IMR-90 (cell line): ENCODE results near the gene CDC42EP2. TPM values are rescaled to one million over a fixed set of nuclear protein-coding genes. Genes with fewer than 3 reads are reported as not detected.

Experiments used
- ATAC-seq: fragments of 200-7000 bp; cut with Tn5 transposase; 2 replicates; pipeline ENCODE4 v1.9.1; 2020; ENCODE audit warnings: low read depth, mild to moderate bottlenecking, moderate library complexity
- BruUV-seq: library from RNA; stranded (reverse); fragments of 400-500 nt; replicated peaks from 2 replicates; lab custom pipeline; 2021; lab: Mats Ljungman, UMichigan
- CTCF ChIA-PET: fragments of 300-600 bp; formaldehyde crosslinking; extraction: SDS; loops from one replicate; lab custom pipeline; 2021; ENCODE audit warnings: antibody characterized with exemption; lab: Yijun Ruan, JAX
- POLR2A ChIA-PET: fragments of 300-600 bp; sonication (Branson Sonifier 250); formaldehyde crosslinking; loops from one replicate; lab custom pipeline; 2022; ENCODE audit warnings: antibody characterized with exemption; ENCODE audit not compliant: unreplicated experiment; lab: Charles Lee
- DNase-seq: peaks from one replicate; pipeline ENCODE4 v3.0.0; 2013
- H2AFZ ChIP-seq: replicated peaks from 2 replicates; pipeline ENCODE3; 2013; ENCODE audit warnings: low read length, mild to moderate bottlenecking; ENCODE audit not compliant: poor library complexity
- H2AK5ac ChIP-seq: 2 replicates; pipeline ENCODE4 v1.6.1; 2013; ENCODE audit warnings: low read depth, low read length, inconsistent platforms
- H2AK9ac ChIP-seq: replicated peaks from 2 replicates; pipeline ENCODE3; 2013; ENCODE audit warnings: mild to moderate bottlenecking, low read depth, low read length, moderate library complexity; ENCODE audit not compliant: poor library complexity
- H2BK120ac ChIP-seq: 2 replicates; pipeline ENCODE4 v1.6.1; 2013; ENCODE audit warnings: low read depth, low read length, inconsistent platforms
- H2BK15ac ChIP-seq: 3 replicates; pipeline ENCODE4 v1.6.1; 2013; ENCODE audit warnings: low read depth, low read length, inconsistent platforms
- H2BK20ac ChIP-seq: 2 replicates; pipeline ENCODE4 v1.6.1; 2013; ENCODE audit warnings: low read depth, mild to moderate bottlenecking, inconsistent platforms, low read length, moderate library complexity
- H2BK5ac ChIP-seq: 2 replicates; pipeline ENCODE4 v1.6.1; 2013; ENCODE audit warnings: mild to moderate bottlenecking, low read depth, low read length, inconsistent platforms; ENCODE audit not compliant: poor library complexity, severe bottlenecking
- H3K14ac ChIP-seq: replicated peaks from 2 replicates; pipeline ENCODE4 v1.6.1; 2013; ENCODE audit warnings: low read depth, low read length, inconsistent platforms
- H3K18ac ChIP-seq: 2 replicates; pipeline ENCODE4 v1.6.1; 2013; ENCODE audit warnings: low read depth, low read length, control low read depth
- H3K23ac ChIP-seq: 2 replicates; pipeline ENCODE4 v1.6.1; 2013; ENCODE audit warnings: low read depth, low read length, inconsistent platforms
- H3K27ac ChIP-seq: 2 replicates; pipeline ENCODE4 v1.5.1; 2013; ENCODE audit warnings: mild to moderate bottlenecking, control low read depth, low read length; ENCODE audit not compliant: insufficient read depth
- H3K27me3 ChIP-seq: 2 replicates; pipeline ENCODE4 v1.6.1; 2013; ENCODE audit warnings: low read length; ENCODE audit not compliant: control insufficient read depth, insufficient read depth
- H3K36me3 ChIP-seq: 2 replicates; pipeline ENCODE4 v1.6.1; 2013; ENCODE audit warnings: low read length, mixed read lengths; ENCODE audit not compliant: control insufficient read depth, insufficient read depth
- H3K4ac ChIP-seq: 2 replicates; pipeline ENCODE4 v1.6.1; 2013; ENCODE audit warnings: low read depth, low read length, inconsistent platforms
- H3K4me1 ChIP-seq: 2 replicates; pipeline ENCODE4 v1.6.1; 2013; ENCODE audit warnings: low read length, mixed read lengths; ENCODE audit not compliant: control insufficient read depth, insufficient read depth
- H3K4me2 ChIP-seq: 2 replicates; pipeline ENCODE4 v1.6.1; 2013; ENCODE audit warnings: low read depth, mild to moderate bottlenecking, control low read depth, low read length, moderate library complexity
- H3K4me3 ChIP-seq: 2 replicates; pipeline ENCODE4 v1.5.1; 2013; ENCODE audit warnings: low read depth, mild to moderate bottlenecking, control low read depth, low read length, moderate library complexity; ENCODE audit not compliant: insufficient read depth
- H3K56ac ChIP-seq: 2 replicates; pipeline ENCODE4 v1.6.1; 2013; ENCODE audit warnings: low read length, inconsistent platforms; ENCODE audit not compliant: insufficient read depth; ENCODE audit errors: extremely low read depth
- H3K79me1 ChIP-seq, 2 experiments: 2 replicates each; pipeline ENCODE4 v1.6.1; 2013; ENCODE audit warnings: low read length in 2 of 2, inconsistent platforms in 1 of 2, low read depth in 1 of 2
- H3K9ac ChIP-seq: 2 replicates; pipeline ENCODE4 v1.6.1; 2013; ENCODE audit warnings: low read depth, low read length, control low read depth
- H3K9me1 ChIP-seq: 2 replicates; pipeline ENCODE4 v1.6.1; 2013; ENCODE audit warnings: low read length, inconsistent platforms; ENCODE audit not compliant: insufficient read depth
- H3K9me3 ChIP-seq: 2 replicates; pipeline ENCODE4 v1.6.1; 2013; ENCODE audit warnings: low read length; ENCODE audit not compliant: control insufficient read depth, insufficient read depth
- H4K20me1 ChIP-seq: 2 replicates; pipeline ENCODE4 v1.6.1; 2013; ENCODE audit warnings: low read length, inconsistent platforms; ENCODE audit not compliant: insufficient read depth
- H4K5ac ChIP-seq: 2 replicates; pipeline ENCODE4 v1.6.1; 2013; ENCODE audit warnings: mild to moderate bottlenecking, low read depth, low read length, control low read depth
- H4K8ac ChIP-seq, 2 experiments: 2 replicates each; pipeline ENCODE4 v1.6.1; 2013; ENCODE audit warnings: low read depth in 2 of 2, low read length in 2 of 2, control low read depth in 1 of 2, inconsistent platforms in 1 of 2
- H4K91ac ChIP-seq: 2 replicates; pipeline ENCODE4 v1.6.1; 2013; ENCODE audit warnings: low read depth, low read length, inconsistent platforms; ENCODE audit not compliant: insufficient read depth
- CTCF ChIP-seq: conservative IDR thresholded peaks from 2 replicates; pipeline ENCODE4 v1.5.1; 2012; ENCODE audit warnings: mild to moderate bottlenecking, low read depth, low read length, improper control_type of control experiment
- MAZ ChIP-seq: IDR thresholded peaks from 2 replicates; pipeline ENCODE4 v1.6.1; 2012; ENCODE audit warnings: low read depth, mild to moderate bottlenecking, low read length, improper control_type of control experiment, moderate library complexity, borderline replicate concordance
- RCOR1 ChIP-seq: IDR thresholded peaks from 2 replicates; pipeline ENCODE4 v1.6.1; 2012; ENCODE audit warnings: mild to moderate bottlenecking, low read length, improper control_type of control experiment; ENCODE audit not compliant: insufficient replicate concordance
- WGBS, 2 experiments: methylation state at CpG; one replicate each; pipeline versions ENCODE4 v1.1.5 to v1.1.7; 2013; ENCODE audit warnings: missing lambda C conversion rate in 2 of 2; ENCODE audit not compliant: insufficient read length in 1 of 2; ENCODE audit errors: extremely low coverage in 2 of 2; 5-methylcytosine and 5-hydroxymethylcytosine counted together
- dilution Hi-C: fragments of 300-500 bp; cut with HindIII; formaldehyde crosslinking; loops from one replicate; pipeline ENCODE4 v1.14.3; 2018; ENCODE audit warnings: low sequenced_read_pairs; ENCODE audit not compliant: unreplicated experiment
- in situ Hi-C: fragments of 300-500 bp; cut with MboI; formaldehyde crosslinking; loops from 3 replicates; pipeline ENCODE4 v1.14.3; 2019; ENCODE audit warnings: low sequenced_read_pairs, inconsistent platforms, mixed read lengths
- intact Hi-C: fragments of 100-400 bp; cut with micrococcal nuclease; formaldehyde crosslinking; loops from 2 replicates; pipeline ENCODE4 v1.10.0; 2022
- polyA plus RNA-seq, 3 experiments: library from polyadenylated mRNA; depleted of rRNA; stranded (reverse); fragments of >200 nt; gene quantifications; 2 replicates each; pipeline ENCODE4 v1.2.3, GENCODE V29; 2012; ENCODE audit warnings: low replicate concordance in 1 of 3
- total RNA-seq: library from RNA; depleted of rRNA; stranded (reverse); fragments of >200 nt; gene quantifications from 2 replicates; pipeline ENCODE4 v1.2.3, GENCODE V29; 2012

Gene CDC42EP2
- total and polyA plus RNA-seq, 2 of the 4 experiments (the other 2 are of a cell fraction): 5.2 to 27.5 TPM

DNA sequence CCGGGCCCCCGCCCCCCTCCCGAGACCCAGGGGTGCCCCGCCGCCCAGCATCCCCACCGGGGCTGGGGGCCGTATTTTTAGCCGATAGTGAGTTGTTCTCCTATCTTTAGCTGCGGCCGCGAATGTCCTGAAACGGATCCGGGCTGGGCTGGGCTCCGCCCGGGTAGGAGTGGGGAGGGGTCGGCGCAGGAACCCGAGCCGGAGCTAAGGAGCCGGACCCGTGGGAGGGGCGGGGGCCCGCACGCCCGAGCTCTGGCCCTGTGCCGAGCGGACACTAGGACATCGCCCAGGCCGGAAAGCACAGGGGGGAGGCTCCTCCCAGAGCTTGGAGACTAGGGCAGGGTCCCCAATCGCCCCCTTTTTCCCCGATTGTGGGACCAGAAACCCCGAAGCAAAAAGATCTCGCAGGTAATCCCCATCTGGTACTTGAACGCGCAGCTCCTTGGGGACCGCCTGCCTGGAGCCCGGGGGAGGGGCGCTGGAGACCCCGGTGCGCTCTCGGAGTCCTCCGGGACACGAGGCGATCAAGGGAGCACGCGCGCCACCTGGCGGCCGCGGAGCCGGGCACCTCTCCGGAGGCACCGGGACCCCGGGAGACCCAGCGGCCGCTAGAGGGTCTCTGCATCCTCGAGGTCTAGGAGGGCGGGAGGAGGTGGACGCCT lies 669 bp downstream of the CDC42EP2 start (continued):
- TF ChIP-seq RCOR1: no peak
- TF ChIP-seq MAZ: peak; percentile 52; the same call in 1 of the 2 replicates

DNA sequence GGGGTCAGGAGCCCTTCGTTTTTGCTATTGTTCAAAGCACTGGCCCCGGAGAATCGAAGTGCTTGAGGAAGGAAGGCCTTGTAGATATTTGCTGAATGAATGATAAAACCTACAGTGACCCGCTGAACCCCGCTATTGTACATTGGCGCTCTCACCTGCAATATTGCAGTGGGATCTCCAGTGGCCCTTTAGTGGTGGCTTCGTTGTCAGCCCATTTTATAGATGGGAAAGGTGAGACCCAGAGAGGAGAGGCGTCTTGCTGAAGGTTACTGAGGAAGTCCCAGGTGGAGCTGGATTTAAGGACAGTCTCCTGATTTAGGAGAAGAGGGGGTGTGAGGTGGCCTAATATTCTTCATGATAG lies 1.2 kb downstream of the CDC42EP2 start:
- H3K27ac ChIP-seq: peak overlapping the region; percentile 79

More for the DNA sequence above, 1.2 kb downstream of the CDC42EP2 start:
- in situ Hi-C loops: loop anchor here (5.0 kb wide), 1 partner anchor 39 kb away; no protein-coding TSS in a partner anchor
- Histone ChIP-seq H2AK9ac (peak overlapping the region; percentile 88), H2BK120ac (peak overlapping the region; percentile 9; the same call in 1 of the 2 replicates), H3K4ac (peak overlapping the region; percentile 66), H4K20me1 (peaks cover 52% of the 10 kb centered on the region), H3K14ac (peak overlapping the region; percentile 24), H3K56ac (peak overlapping the region; percentile 42), H3K9me3 (no peaks in the 10 kb centered on the region), H3K4me1 (peaks cover 20% of the 10 kb centered on the region), H2BK20ac (no peak overlapping the region), H3K18ac (peak overlapping the region; percentile 39; the same call in 1 of the 2 replicates), H4K8ac (peak overlapping the region; percentile 43 to 59; a peak in 1 of 4 replicates), H3K9me1 (peaks cover 11% of the 10 kb centered on the region), H3K4me3 (peak overlapping the region; percentile 96), H2AFZ (no peak overlapping the region), H3K4me2 (peak overlapping the region; percentile 93), H3K23ac (peak overlapping the region; percentile 26; the same call in 1 of the 2 replicates), H3K79me1 (peaks cover 5 to 62% of the 10 kb centered on the region in 2 experiments; a peak in 2 of 4 replicates), H4K5ac (peak overlapping the region; percentile 28; the same call in 1 of the 2 replicates), H2BK5ac (peak overlapping the region; percentile 31), H3K27me3 (no peaks in the 10 kb centered on the region), H2BK15ac (0 out of 3 replicates have a peak overlapping the region, but pooled peaks have one; percentile 24), H3K9ac (peak overlapping the region; percentile 76), H2AK5ac (peak overlapping the region; percentile 82), H4K91ac (peak overlapping the region; percentile 57; the same call in 1 of the 2 replicates), H3K36me3 (peaks cover 8% of the 10 kb centered on the region)
- no TSS peak for BruUV-seq
- TF ChIP-seq MAZ (0 out of 2 replicates have a peak, but pooled peaks have one; percentile 4), CTCF (no peak)
- intact Hi-C loops: loop anchor here (1.0 kb wide), 2 partner anchors 26 to 41 kb away; no protein-coding TSS in a partner anchor
- 45% methylated on average over 5 of the region's 8 CpGs; no CpG with 5 or more reads in 1 of the 2 experiments for WGBS, 2 experiments
- POLR2A ChIA-PET: interaction anchor here (0.7 to 1.0 kb wide), 3 partner anchors 23 to 107 kb away, joined by 3 to 16 read pairs (median 4); partner anchors contain the start of gene NEAT1
- no peak for DNase-seq
- dilution Hi-C loops: no loop called here
- CTCF ChIA-PET: interaction anchor here (0.7 to 4.5 kb wide), 12 partner anchors 10 to 90 kb away, joined by 3 to 66 read pairs (median 10); partner anchors contain the start of gene DPF2
- ATAC-seq: no peak
